Measurements from ENCODE around the gene PRKD1. TPM values are rescaled to one million over a fixed set of nuclear protein-coding genes. Genes with fewer than 3 reads are reported as not detected.

Gene PRKD1
- total and polyA plus RNA-seq, 2 experiments from 2014 or later = 7.5 to 16.5 TPM

GRCh38 chr14:29654901-29655550, 272.6 kb downstream of the PRKD1 start:
- no peak overlapping the region for H3K4me2 ChIP-seq
- no peak overlapping the region for H2AFZ ChIP-seq
- no peak for DNase-seq (ENCODE audit: low spot score)
- no peaks in the 10 kb centered on the region for H3K27me3 ChIP-seq
- no peak overlapping the region for H3K4me3 ChIP-seq
- H3K36me3 ChIP-seq (replicated peaks; ENCODE audit: insufficient read depth, low read depth) = no peaks in the 10 kb centered on the region
- H3K4me1 ChIP-seq (ENCODE audit: insufficient read depth) = peaks cover 27% of the 10 kb centered on the region
- H3K9me3 ChIP-seq (ENCODE audit: low read depth) = no peaks in the 10 kb centered on the region
- 64% methylated on average over 4 of the region's 4 CpGs for WGBS (ENCODE audit: low lambda C conversion rate, missing lambda C conversion rate)
- H3K27ac ChIP-seq = no peak overlapping the region
- no peaks in the 10 kb centered on the region for H3K79me2 ChIP-seq
- H4K20me1 ChIP-seq (ENCODE audit: insufficient read depth, poor library complexity, severe bottlenecking) = no peaks in the 10 kb centered on the region
- H3K9me2 ChIP-seq (replicated peaks; ENCODE audit: insufficient read depth) = no peaks in the 10 kb centered on the region
- no peak for TF ChIP-seq EZH2 (IDR thresholded peaks at IDR 0.05; ENCODE audit: borderline replicate concordance)
- TF ChIP-seq, protein P1, sequence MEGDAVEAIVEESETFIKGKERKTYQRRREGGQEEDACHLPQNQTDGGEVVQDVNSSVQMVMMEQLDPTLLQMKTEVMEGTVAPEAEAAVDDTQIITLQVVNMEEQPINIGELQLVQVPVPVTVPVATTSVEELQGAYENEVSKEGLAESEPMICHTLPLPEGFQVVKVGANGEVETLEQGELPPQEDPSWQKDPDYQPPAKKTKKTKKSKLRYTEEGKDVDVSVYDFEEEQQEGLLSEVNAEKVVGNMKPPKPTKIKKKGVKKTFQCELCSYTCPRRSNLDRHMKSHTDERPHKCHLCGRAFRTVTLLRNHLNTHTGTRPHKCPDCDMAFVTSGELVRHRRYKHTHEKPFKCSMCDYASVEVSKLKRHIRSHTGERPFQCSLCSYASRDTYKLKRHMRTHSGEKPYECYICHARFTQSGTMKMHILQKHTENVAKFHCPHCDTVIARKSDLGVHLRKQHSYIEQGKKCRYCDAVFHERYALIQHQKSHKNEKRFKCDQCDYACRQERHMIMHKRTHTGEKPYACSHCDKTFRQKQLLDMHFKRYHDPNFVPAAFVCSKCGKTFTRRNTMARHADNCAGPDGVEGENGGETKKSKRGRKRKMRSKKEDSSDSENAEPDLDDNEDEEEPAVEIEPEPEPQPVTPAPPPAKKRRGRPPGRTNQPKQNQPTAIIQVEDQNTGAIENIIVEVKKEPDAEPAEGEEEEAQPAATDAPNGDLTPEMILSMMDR (IDR thresholded peaks at IDR 0.05; ENCODE audit: poor library complexity) = no peak
- TF ChIP-seq EZH2phosphoT487 (IDR thresholded peaks at IDR 0.05; ENCODE audit: low read depth, severe bottlenecking, unreplicated experiment) = no peak

GRCh38 chr14:29653303-29653702, 274.3 kb downstream of the PRKD1 start:
- Histone ChIP-seq H3K4me2 (no peak overlapping the region), H3K27me3 (no peaks in the 10 kb centered on the region), H3K9me2 (replicated peaks; ENCODE audit: insufficient read depth) (no peaks in the 10 kb centered on the region), H3K4me1 (ENCODE audit: insufficient read depth) (peaks cover 27% of the 10 kb centered on the region), H3K4me3 (no peak overlapping the region), H2AFZ (no peak overlapping the region), H4K20me1 (ENCODE audit: insufficient read depth, poor library complexity, severe bottlenecking) (no peaks in the 10 kb centered on the region), H3K36me3 (replicated peaks; ENCODE audit: insufficient read depth, low read depth) (no peaks in the 10 kb centered on the region), H3K79me2 (no peaks in the 10 kb centered on the region), H3K27ac (no peak overlapping the region), H3K9me3 (ENCODE audit: low read depth) (peaks cover 11% of the 10 kb centered on the region)
- TF ChIP-seq, protein P1 (IDR thresholded peaks at IDR 0.05; ENCODE audit: poor library complexity) = no peak
- TF ChIP-seq EZH2phosphoT487 (IDR thresholded peaks at IDR 0.05; ENCODE audit: low read depth, severe bottlenecking, unreplicated experiment) (no peak), EZH2 (IDR thresholded peaks at IDR 0.05; ENCODE audit: borderline replicate concordance) (no peak)
- no peak for DNase-seq (ENCODE audit: low spot score)

DNA sequence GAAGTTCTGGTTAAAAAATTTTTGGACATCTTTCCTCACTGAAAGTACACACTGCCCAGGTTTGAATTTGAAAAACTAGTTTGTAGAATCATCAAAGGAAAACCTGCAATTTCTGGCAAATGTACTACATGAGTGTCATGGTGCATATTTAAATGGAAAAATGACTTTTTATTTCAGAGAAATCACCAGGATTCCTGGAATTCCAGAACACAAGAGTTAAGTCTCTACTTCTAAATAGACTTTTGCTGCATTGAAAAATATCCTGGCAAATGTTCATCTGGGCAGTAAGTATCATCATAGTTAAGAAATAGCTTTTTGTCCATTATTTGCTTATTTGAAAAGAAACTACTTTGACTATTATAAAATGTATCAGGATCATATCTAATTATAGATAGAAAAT, 275.1 kb downstream of the PRKD1 start:
- H3K79me2 ChIP-seq = no peaks in the 10 kb centered on the region
- no peak overlapping the region for H3K27ac ChIP-seq
- H3K9me2 ChIP-seq (replicated peaks; ENCODE audit: insufficient read depth) = no peaks in the 10 kb centered on the region
- DNase-seq (ENCODE audit: low spot score) = no peak
- no peak overlapping the region for H3K4me2 ChIP-seq
- H3K4me3 ChIP-seq = no peak overlapping the region
- no peaks in the 10 kb centered on the region for H3K36me3 ChIP-seq (replicated peaks; ENCODE audit: insufficient read depth, low read depth)
- peaks cover 19% of the 10 kb centered on the region for H3K9me3 ChIP-seq (ENCODE audit: low read depth)
- no peaks in the 10 kb centered on the region for H4K20me1 ChIP-seq (ENCODE audit: insufficient read depth, poor library complexity, severe bottlenecking)
- H3K4me1 ChIP-seq (ENCODE audit: insufficient read depth) = peaks cover 27% of the 10 kb centered on the region
- no peak overlapping the region for H2AFZ ChIP-seq
- H3K27me3 ChIP-seq = no peaks in the 10 kb centered on the region
- TF ChIP-seq, protein P1 (IDR thresholded peaks at IDR 0.05; ENCODE audit: poor library complexity) = no peak
- no peak for TF ChIP-seq EZH2 (IDR thresholded peaks at IDR 0.05; ENCODE audit: borderline replicate concordance)
- TF ChIP-seq EZH2phosphoT487 (IDR thresholded peaks at IDR 0.05; ENCODE audit: low read depth, severe bottlenecking, unreplicated experiment) = no peak

All from hepatocyte (in vitro differentiated cells).